K562 (cell line): Measurements from ENCODE around the gene PLEKHA1. TPM values are rescaled to one million over a fixed set of nuclear protein-coding genes. Genes with fewer than 3 reads are reported as not detected.

Source experiments
- ATAC-seq: fragments of 200-7000 bp; cut with Tn5 transposase; 3 replicates; pipeline ENCODE4 v1.9.1; 2020; ENCODE audit warnings: moderate library complexity
- BruUV-seq: library from RNA; stranded (reverse); fragments of 400-500 nt; replicated peaks from 2 replicates; lab custom pipeline; 2021; lab: Mats Ljungman, UMichigan
- CTCF ChIA-PET: fragments of 300-600 bp; formaldehyde crosslinking; extraction: SDS; loops from one replicate; lab custom pipeline; 2021; ENCODE audit warnings: low intra/inter-chr PET ratio; lab: Yijun Ruan, JAX
- POLR2A ChIA-PET: fragments of 300-600, 350-650 bp; sonication (Branson Sonifier 250); formaldehyde crosslinking; extraction: SDS; loops from one replicate; lab custom pipeline; 2021; ENCODE audit warnings: antibody characterized with exemption, inconsistent platforms; lab: Yijun Ruan, JAX
- DNase-seq, 4 experiments: peaks; one replicate each; pipeline versions ENCODE4 v3.0.0 to v3.0.0-alpha.2; 2011 to 2018; ENCODE audit warnings: low spot score in 3 of 4, mixed read lengths in 3 of 4; ENCODE audit errors: extremely low read depth in 1 of 4
- FAIRE-seq: peaks from 2 replicates; lab custom pipeline; 2011; peaks lifted over from hg19 to GRCh38; lab: Jason Lieb, UNC
- H2AFZ ChIP-seq: 2 replicates; pipeline ENCODE4 v1.6.0; 2011; ENCODE audit warnings: low read depth, low read length, control low read depth, inconsistent platforms
- H3K27ac ChIP-seq: fragments of 200-600 bp; 3 replicates; pipeline ENCODE4 v1.8.0; 2011; ENCODE audit warnings: low read depth, mild to moderate bottlenecking, control low read depth, inconsistent platforms, low read length, moderate library complexity, mixed read lengths; ENCODE audit errors: extremely low read depth
- H3K27me3 ChIP-seq, 2 experiments: fragments of 300-600 bp in 1 of 2; 2 replicates in 1 of 2; 3 replicates in 1 of 2; pipeline versions ENCODE4 v1.6.0 to v1.8.0; 2011; ENCODE audit warnings: inconsistent platforms in 2 of 2, low read length in 2 of 2, mild to moderate bottlenecking in 1 of 2, mixed read lengths in 1 of 2, moderate library complexity in 1 of 2; ENCODE audit not compliant: control insufficient read depth in 2 of 2, insufficient read depth in 2 of 2
- H3K36me3 ChIP-seq: fragments of 300-600 bp; 3 replicates; pipeline ENCODE4 v1.8.0; 2011; ENCODE audit warnings: mild to moderate bottlenecking, low read length, inconsistent platforms; ENCODE audit not compliant: control insufficient read depth, insufficient read depth
- H3K4me1 ChIP-seq, 2 experiments: fragments of 200-600 bp in 1 of 2; replicated peaks in 1 of 2; 2 replicates in 1 of 2; 3 replicates in 1 of 2; pipeline versions ENCODE4 v1.5.1 to v1.8.0; 2011; ENCODE audit warnings: inconsistent platforms in 2 of 2, low read length in 2 of 2, mild to moderate bottlenecking in 1 of 2, mixed read lengths in 1 of 2, moderate library complexity in 1 of 2; ENCODE audit not compliant: control insufficient read depth in 2 of 2, insufficient read depth in 2 of 2
- H3K4me2 ChIP-seq: 2 replicates; pipeline ENCODE4 v1.6.1; 2011; ENCODE audit warnings: low read length, control low read depth, inconsistent platforms, mixed read lengths; ENCODE audit not compliant: insufficient read depth
- H3K4me3 ChIP-seq: fragments of 200-600 bp; sonication (generic), shearing (Covaris generic); 2 replicates; pipeline ENCODE4 v1.5.1; 2016; ENCODE audit warnings: control low read depth, inconsistent platforms
- H3K79me2 ChIP-seq: fragments of 200-600 bp; 3 replicates; pipeline ENCODE4 v1.8.0; 2011; ENCODE audit warnings: low read length, inconsistent platforms; ENCODE audit not compliant: control insufficient read depth, insufficient read depth
- H3K9ac ChIP-seq, 2 experiments: 2 replicates each; pipeline versions ENCODE4 v1.6.0 to v1.6.1; 2011; ENCODE audit warnings: low read depth in 2 of 2, low read length in 2 of 2, control low read depth in 1 of 2, inconsistent platforms in 1 of 2, mild to moderate bottlenecking in 1 of 2, mixed read lengths in 1 of 2; ENCODE audit not compliant: insufficient read depth in 1 of 2
- H3K9me1 ChIP-seq: one replicate; pipeline ENCODE4 v1.6.0; 2011; ENCODE audit warnings: inconsistent platforms, mild to moderate bottlenecking, low read length, moderate library complexity; ENCODE audit not compliant: control insufficient read depth, insufficient read depth
- H3K9me3 ChIP-seq: replicated peaks from 2 replicates; pipeline ENCODE4 v1.5.1; 2011; ENCODE audit warnings: low read depth, low read length, inconsistent platforms; ENCODE audit not compliant: control insufficient read depth, insufficient read depth
- H4K20me1 ChIP-seq: replicated peaks from 2 replicates; pipeline ENCODE4 v1.6.1; 2011; ENCODE audit warnings: low read length, inconsistent platforms, mixed read lengths; ENCODE audit not compliant: control insufficient read depth, insufficient read depth
- CCAR2 ChIP-seq: fragments of 200-400 bp; formaldehyde crosslinking; IDR thresholded peaks from 2 replicates; pipeline ENCODE4 v1.6.1; 2017; ENCODE audit warnings: mild to moderate bottlenecking, low read depth, low read length
- DLX4 ChIP-seq: fragments of 250-450 bp; sonication (Bioruptor Pico); IDR thresholded peaks from 2 replicates; pipeline ENCODE4 v1.6.1; 2021; ENCODE audit warnings: mild to moderate bottlenecking
- HDGF ChIP-seq: fragments of 450-650 bp; IDR thresholded peaks from 2 replicates; pipeline ENCODE4 v1.6.1; 2016
- HMG20A ChIP-seq: fragments of 450-650 bp; formaldehyde crosslinking; conservative IDR thresholded peaks from 2 replicates; pipeline ENCODE4 v1.4.0; 2020; ENCODE audit warnings: mild to moderate bottlenecking, mixed read lengths
- HNRNPK ChIP-seq: fragments of 200-400 bp; formaldehyde crosslinking; IDR thresholded peaks from one replicate; pipeline ENCODE4 v1.6.1; 2018; ENCODE audit warnings: mild to moderate bottlenecking, low read depth, low read length; ENCODE audit not compliant: poor library complexity, severe bottlenecking
- PHF21A ChIP-seq: fragments of 450-650 bp; IDR thresholded peaks from 2 replicates; pipeline ENCODE4 v1.6.1; 2017; ENCODE audit warnings: low read depth, borderline replicate concordance
- POLR3G ChIP-seq: IDR thresholded peaks from 2 replicates; pipeline ENCODE4 v1.6.1; 2011; ENCODE audit not compliant: insufficient read length, insufficient replicate concordance; ENCODE audit errors: extremely low read depth
- RCOR1 ChIP-seq, 2 experiments: IDR thresholded peaks; 2 replicates each; pipeline ENCODE4 v1.6.1; 2012; ENCODE audit warnings: low read depth in 2 of 2, low read length in 2 of 2, borderline replicate concordance in 1 of 2, improper control_type of control experiment in 1 of 2
- SAFB ChIP-seq: fragments of 200-400 bp; formaldehyde crosslinking; IDR thresholded peaks from 2 replicates; pipeline ENCODE4 v1.6.1; 2017; ENCODE audit warnings: low read depth, low read length, borderline replicate concordance
- SMARCA4 ChIP-seq: fragments of 450-650 bp; IDR thresholded peaks from 2 replicates; pipeline ENCODE4 v1.6.1; 2016
- SMARCE1 ChIP-seq: fragments of 450-650 bp; IDR thresholded peaks from 2 replicates; pipeline ENCODE4 v1.7.1; 2016; ENCODE audit warnings: mild to moderate bottlenecking
- SP2 ChIP-seq: IDR thresholded peaks from 2 replicates; pipeline ENCODE4 v1.6.1; 2011; ENCODE audit warnings: mild to moderate bottlenecking, low read depth, low read length, moderate library complexity; ENCODE audit not compliant: poor library complexity, severe bottlenecking; ENCODE audit errors: extremely low read depth
- TAF15 ChIP-seq: fragments of 200-400 bp; formaldehyde crosslinking; IDR thresholded peaks from 2 replicates; pipeline ENCODE4 v1.6.1; 2017; ENCODE audit warnings: mild to moderate bottlenecking, low read depth, low read length, moderate library complexity
- WGBS: fragments of 100-300 bp; shearing (Covaris generic); methylation state at CpG from one replicate; pipeline ENCODE4 v1.1.6; 2016; ENCODE audit warnings: low coverage, mixed read lengths; ENCODE audit not compliant: insufficient coverage; ENCODE audit errors: missing lambda C conversion rate; 5-methylcytosine and 5-hydroxymethylcytosine counted together
- in situ Hi-C: fragments of 300-500 bp; cut with MboI; formaldehyde crosslinking; loops from 4 replicates; pipeline ENCODE4 v1.15.0; 2018; ENCODE audit warnings: inconsistent platforms, mixed read lengths
- intact Hi-C: fragments of 100-400 bp; cut with micrococcal nuclease; formaldehyde crosslinking; loops from 2 replicates; pipeline ENCODE4 v1.14.2; 2022
- polyA plus RNA-seq, 8 experiments: library from polyadenylated mRNA; depleted of rRNA in 4 of 8; stranded (reverse) in 5 of 8; unstranded in 3 of 8; fragments of >200 nt; fragmentation: Nextera tagmentation in 2 of 8; fragmentation: Illumina TruSeq in 1 of 8; extraction: Ambion mirVana in 2 of 8; extraction: Trizol in 1 of 8; gene quantifications; 2 replicates each; pipeline versions ENCODE4 v1.2.1 to v1.2.3, GENCODE V29; 2011 to 2014; ENCODE audit warnings: inconsistent platforms in 1 of 8, missing spikeins in 1 of 8
- total RNA-seq, 7 experiments: library from RNA; depleted of rRNA in 6 of 7; stranded (reverse); fragments of >200 nt in 6 of 7; fragmentation: Illumina TruSeq in 2 of 7; extraction: Trizol in 2 of 7; gene quantifications; 2 replicates each; pipeline versions ENCODE4 v1.2.1 to v1.2.3, GENCODE V29; 2011 to 2021; ENCODE audit warnings: low replicate concordance in 1 of 7

Gene PLEKHA1
- total and polyA plus RNA-seq, 9 of the 15 experiments (the other 6 are each of a cell fraction or from before 2014, with no cell fraction given): 0.05 to 4.7 (median 1.0) TPM

GRCh38 chr10:122387572-122387971 lies 13.1 kb downstream of the PLEKHA1 start:
- 0% methylated on average over 2 of the region's 2 CpGs for WGBS
- intact Hi-C loops: no loop called here
- Histone ChIP-seq H3K4me3 (no peak overlapping the region), H3K79me2 (no peaks in the 10 kb centered on the region), H3K9ac (no peak overlapping the region), H2AFZ (no peak overlapping the region), H3K27ac (no peak overlapping the region), H4K20me1 (no peaks in the 10 kb centered on the region), H3K9me1 (no peaks in the 10 kb centered on the region), H3K4me1 (no peaks in the 10 kb centered on the region), H3K27me3 (no peaks in the 10 kb centered on the region), H3K4me2 (no peak overlapping the region), H3K9me3 (no peaks in the 10 kb centered on the region), H3K36me3 (no peaks in the 10 kb centered on the region)
- no peak for TF ChIP-seq TAF15
- TF ChIP-seq HNRNPK: no peak
- TF ChIP-seq CCAR2: no peak
- TF ChIP-seq SAFB: no peak
- TF ChIP-seq HMG20A (CRISPR knock-in tag): no peak
- no peak for TF ChIP-seq PHF21A
- no peak for TF ChIP-seq POLR3G
- TF ChIP-seq SMARCA4: no peak
- TF ChIP-seq SP2: no peak
- TF ChIP-seq RCOR1 (IDR thresholded peaks at IDR 0.05; ENCODE audit: borderline replicate concordance in 1 of 2, low read depth in 2 of 2, low read length in 2 of 2): no peak
- no peak for TF ChIP-seq DLX4 (CRISPR knock-in tag)
- no peak for TF ChIP-seq HDGF
- no peak for TF ChIP-seq SMARCE1
- CTCF ChIA-PET: no interaction called here
- no peak for ATAC-seq
- no TSS peak for BruUV-seq
- POLR2A ChIA-PET: no interaction called here
- DNase-seq: no peak
- no peak for FAIRE-seq
- in situ Hi-C loops: no loop called here
